OCI-LY3 (cell line): ENCODE data around the gene SNUPN.

Experiments
- EZH2phosphoT487 ChIP-seq: fragments of 200-600 bp; shearing (Covaris generic); IDR thresholded peaks from 2 replicates; pipeline ENCODE4 v1.6.1; 2018; ENCODE audit warnings: antibody characterized with exemption, mixed run types, low read depth
- TF ChIP-seq, protein P1 (sequence below): fragments of 200-600, 300-600 bp; sonication (generic); IDR thresholded peaks from 2 replicates; pipeline ENCODE4 v1.5.1; 2014; ENCODE audit warnings: antibody characterized with exemption, low read length, low read depth

DNA sequence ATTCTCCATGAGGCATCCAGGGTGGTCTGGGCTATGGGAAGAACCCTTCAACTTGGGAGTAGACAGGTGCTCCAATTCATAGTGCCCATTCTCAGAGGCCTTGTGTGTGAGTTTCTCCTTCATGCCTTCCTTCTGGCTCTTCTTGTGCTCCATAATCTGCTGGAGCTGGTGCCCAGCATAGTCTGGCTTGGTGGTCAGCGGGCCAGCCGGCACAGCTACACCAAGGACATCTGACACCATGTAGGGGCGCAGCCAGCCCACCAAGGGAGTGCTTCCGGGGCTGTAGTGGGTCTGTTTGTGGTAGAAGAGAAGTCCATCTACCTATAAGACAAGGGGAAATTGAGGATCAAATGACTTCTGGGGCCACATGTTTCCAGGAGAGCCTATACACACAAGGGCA is 27.2 kb downstream of the SNUPN start:
- TF ChIP-seq, protein P1, sequence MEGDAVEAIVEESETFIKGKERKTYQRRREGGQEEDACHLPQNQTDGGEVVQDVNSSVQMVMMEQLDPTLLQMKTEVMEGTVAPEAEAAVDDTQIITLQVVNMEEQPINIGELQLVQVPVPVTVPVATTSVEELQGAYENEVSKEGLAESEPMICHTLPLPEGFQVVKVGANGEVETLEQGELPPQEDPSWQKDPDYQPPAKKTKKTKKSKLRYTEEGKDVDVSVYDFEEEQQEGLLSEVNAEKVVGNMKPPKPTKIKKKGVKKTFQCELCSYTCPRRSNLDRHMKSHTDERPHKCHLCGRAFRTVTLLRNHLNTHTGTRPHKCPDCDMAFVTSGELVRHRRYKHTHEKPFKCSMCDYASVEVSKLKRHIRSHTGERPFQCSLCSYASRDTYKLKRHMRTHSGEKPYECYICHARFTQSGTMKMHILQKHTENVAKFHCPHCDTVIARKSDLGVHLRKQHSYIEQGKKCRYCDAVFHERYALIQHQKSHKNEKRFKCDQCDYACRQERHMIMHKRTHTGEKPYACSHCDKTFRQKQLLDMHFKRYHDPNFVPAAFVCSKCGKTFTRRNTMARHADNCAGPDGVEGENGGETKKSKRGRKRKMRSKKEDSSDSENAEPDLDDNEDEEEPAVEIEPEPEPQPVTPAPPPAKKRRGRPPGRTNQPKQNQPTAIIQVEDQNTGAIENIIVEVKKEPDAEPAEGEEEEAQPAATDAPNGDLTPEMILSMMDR = no peak
- TF ChIP-seq EZH2phosphoT487 = no peak
